Measurements from ENCODE around the gene FOXF1.

DNA sequence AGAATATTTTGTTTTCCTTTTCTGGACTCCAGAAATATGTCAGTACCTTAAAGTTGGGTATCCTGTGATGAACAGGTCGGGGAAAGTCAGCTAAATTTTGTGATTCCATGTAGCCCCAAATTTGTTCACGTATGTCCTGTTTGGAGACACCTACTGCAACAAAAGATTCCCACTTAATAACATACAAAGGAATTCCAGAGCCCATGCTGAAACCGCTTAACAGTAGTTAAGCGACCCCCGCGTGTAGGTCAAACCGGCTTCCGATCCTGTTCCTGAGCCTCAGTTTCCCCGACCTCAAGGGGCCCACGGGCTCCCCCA lies 44.2 kb downstream of the FOXF1 start:
- TF ChIP-seq POLR2AphosphoS5 (IDR thresholded peaks at IDR 0.05; ENCODE audit: low read depth, low read length), result no peak
- TF ChIP-seq, protein P1, sequence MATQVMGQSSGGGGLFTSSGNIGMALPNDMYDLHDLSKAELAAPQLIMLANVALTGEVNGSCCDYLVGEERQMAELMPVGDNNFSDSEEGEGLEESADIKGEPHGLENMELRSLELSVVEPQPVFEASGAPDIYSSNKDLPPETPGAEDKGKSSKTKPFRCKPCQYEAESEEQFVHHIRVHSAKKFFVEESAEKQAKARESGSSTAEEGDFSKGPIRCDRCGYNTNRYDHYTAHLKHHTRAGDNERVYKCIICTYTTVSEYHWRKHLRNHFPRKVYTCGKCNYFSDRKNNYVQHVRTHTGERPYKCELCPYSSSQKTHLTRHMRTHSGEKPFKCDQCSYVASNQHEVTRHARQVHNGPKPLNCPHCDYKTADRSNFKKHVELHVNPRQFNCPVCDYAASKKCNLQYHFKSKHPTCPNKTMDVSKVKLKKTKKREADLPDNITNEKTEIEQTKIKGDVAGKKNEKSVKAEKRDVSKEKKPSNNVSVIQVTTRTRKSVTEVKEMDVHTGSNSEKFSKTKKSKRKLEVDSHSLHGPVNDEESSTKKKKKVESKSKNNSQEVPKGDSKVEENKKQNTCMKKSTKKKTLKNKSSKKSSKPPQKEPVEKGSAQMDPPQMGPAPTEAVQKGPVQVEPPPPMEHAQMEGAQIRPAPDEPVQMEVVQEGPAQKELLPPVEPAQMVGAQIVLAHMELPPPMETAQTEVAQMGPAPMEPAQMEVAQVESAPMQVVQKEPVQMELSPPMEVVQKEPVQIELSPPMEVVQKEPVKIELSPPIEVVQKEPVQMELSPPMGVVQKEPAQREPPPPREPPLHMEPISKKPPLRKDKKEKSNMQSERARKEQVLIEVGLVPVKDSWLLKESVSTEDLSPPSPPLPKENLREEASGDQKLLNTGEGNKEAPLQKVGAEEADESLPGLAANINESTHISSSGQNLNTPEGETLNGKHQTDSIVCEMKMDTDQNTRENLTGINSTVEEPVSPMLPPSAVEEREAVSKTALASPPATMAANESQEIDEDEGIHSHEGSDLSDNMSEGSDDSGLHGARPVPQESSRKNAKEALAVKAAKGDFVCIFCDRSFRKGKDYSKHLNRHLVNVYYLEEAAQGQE (IDR thresholded peaks at IDR 0.05; ENCODE audit: insufficient read depth in 1 of 2, low read depth in 2 of 2, low read length in 1 of 2), result no peak
- no peak for TF ChIP-seq TCF7L2 (IDR thresholded peaks at IDR 0.05; ENCODE audit: low read depth, low read length)
- TF ChIP-seq, protein P2, sequence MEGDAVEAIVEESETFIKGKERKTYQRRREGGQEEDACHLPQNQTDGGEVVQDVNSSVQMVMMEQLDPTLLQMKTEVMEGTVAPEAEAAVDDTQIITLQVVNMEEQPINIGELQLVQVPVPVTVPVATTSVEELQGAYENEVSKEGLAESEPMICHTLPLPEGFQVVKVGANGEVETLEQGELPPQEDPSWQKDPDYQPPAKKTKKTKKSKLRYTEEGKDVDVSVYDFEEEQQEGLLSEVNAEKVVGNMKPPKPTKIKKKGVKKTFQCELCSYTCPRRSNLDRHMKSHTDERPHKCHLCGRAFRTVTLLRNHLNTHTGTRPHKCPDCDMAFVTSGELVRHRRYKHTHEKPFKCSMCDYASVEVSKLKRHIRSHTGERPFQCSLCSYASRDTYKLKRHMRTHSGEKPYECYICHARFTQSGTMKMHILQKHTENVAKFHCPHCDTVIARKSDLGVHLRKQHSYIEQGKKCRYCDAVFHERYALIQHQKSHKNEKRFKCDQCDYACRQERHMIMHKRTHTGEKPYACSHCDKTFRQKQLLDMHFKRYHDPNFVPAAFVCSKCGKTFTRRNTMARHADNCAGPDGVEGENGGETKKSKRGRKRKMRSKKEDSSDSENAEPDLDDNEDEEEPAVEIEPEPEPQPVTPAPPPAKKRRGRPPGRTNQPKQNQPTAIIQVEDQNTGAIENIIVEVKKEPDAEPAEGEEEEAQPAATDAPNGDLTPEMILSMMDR (IDR thresholded peaks at IDR 0.05), result no peak
- no peak for TF ChIP-seq SIN3A (IDR thresholded peaks at IDR 0.05; ENCODE audit: borderline replicate concordance, insufficient read depth, low read depth, low read length)

Measured in Panc1 (cell line).